Stimulated activated CD4-positive, alpha-beta T cell treated with anti-CD3 and anti-CD28 coated beads, Interleukin-1b, Interleukin-23, amount 100 ng/mL, for 48 hours (primary cell): ENCODE results near the gene ADH4.

Experiments used
- DNase-seq: peaks from one replicate; pipeline ENCODE4 v3.0.0-alpha.2; 2020

Gene ADH4

DNA sequence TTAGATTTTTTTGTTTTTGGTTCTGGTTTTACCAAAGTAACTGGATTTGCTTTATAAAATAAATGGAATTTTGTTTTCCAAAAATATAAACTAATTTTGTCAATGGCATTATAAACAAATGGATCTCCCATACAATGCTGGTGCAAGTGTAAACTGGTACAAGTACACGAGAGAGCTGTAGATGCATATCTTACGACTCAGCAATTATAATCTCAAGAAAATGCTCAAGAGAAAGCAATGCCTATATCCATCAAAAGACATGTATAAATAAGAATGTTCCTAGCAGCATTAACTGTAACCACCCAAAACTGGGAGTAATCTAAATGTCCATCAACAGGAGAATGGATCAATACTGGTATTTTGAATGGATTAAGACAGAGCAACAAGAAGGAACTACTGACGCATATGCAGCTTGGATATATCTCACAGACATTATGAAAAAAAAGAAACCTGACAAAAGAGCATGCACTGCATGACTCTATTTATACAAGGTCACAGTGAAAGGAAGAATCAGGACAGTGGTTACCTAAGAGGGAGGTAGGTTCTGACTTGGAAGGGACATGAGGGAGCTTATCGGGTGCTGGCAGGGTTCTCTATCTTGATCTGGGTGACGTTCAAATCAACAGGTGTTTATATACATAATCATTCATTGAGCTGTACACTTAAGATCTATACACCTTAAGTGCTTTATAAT, 65.0 kb downstream of the ADH4 start:
- DNase-seq: no peak

DNA sequence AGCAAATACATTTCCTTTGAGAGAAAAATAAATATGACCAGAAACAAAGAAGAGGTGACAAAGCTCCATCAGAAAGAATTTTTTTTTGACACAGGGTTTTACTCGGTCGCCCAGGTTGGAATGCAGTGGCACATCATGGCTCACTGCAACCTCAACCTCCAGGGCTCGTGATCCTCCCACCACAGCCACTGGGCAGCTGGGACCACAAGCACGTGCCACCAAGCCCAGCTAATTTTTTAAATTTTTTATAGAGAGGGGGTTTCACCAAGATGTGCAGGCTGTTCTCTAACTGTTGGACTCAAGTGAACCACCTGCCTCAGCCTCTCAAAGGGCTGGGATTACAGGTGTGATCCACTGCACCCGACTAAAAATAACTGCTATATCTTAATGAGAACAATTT, 65.8 kb downstream of the ADH4 start:
- no peak for DNase-seq

DNA sequence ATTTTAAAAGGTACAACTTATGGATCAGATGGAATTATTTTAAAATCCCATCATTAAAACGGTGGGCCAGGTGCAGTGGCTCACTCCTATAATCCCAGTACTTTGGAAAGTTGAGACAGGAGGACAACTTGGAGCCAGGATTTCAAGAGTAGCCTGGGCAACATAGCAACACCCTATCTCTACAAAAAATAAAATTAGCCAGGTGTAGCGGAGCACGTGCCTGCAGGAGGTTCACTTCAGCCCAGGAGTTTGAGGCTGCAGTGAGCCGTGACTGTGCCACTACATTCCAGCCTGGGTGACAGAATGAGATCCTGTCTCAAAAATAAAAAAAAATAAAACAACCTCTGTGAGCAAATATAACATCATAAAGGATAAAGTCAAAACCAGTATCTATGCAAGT, 66.9 kb downstream of the ADH4 start:
- no peak for DNase-seq

DNA sequence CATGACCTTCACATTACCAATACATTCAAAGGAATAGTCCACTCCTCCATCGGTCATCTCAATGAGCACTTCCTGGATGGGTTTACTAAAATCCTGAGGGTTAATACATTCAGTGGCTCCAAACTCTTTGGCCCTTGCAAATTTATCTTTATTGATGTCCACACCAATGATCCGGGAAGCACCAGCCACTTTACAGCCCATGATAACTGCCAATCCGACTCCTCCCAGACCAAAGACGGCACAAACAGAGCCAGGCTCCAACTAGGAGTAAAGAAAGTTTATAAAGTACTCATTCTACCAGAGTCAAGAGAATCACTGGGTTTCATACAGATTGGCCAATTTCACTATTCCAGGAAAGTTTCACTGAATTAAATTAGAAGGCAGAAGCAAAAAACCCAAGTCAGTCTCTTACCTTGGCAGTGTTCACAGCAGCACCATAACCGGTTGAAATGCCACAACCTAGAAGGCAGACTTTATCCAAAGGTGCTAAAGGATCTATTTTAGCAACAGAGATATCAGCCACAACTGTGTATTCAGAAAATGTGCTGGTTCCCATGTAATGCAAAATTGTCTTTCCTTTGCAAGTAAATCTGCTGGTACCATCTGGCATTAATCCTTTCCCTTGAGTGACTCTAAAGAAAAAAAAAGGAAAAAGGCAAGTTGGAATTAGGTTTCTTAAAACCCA, 67.7 kb downstream of the ADH4 start:
- DNase-seq: no peak

DNA sequence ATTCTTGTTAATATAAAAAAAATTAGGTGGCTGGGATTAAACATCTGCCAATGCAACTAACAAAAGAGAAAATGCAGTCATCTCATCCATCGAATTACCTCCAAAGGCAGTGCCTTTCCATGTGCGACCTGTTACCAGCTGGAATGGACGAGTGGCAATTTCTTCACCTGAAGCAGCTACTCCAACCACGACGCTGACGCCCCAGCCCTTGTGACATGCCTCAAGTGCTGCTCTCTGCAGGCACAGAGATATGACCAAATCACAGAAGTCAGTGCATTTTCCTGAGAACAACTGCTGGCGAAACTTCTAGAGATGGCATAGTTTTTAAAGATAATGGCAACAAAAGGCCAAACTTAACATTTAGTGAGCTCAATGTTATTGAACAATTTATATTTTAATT, 69.3 kb downstream of the ADH4 start:
- no peak for DNase-seq
